ENCODE data around the gene ACTR2. TPM values are rescaled to one million over a fixed set of nuclear protein-coding genes. Genes with fewer than 3 reads are reported as not detected.
"Not testable (repeated sequence)": the region's sequence is repeated elsewhere in the genome, so short reads cannot be mapped to it uniquely, and the experiment has no call there.

Gene ACTR2
- polyA plus RNA-seq, 1 experiment = 57.9 TPM

GRCh38 chr2:65314801-65315441, 87.3 kb downstream of the ACTR2 start:
- TF ChIP-seq, protein P1, sequence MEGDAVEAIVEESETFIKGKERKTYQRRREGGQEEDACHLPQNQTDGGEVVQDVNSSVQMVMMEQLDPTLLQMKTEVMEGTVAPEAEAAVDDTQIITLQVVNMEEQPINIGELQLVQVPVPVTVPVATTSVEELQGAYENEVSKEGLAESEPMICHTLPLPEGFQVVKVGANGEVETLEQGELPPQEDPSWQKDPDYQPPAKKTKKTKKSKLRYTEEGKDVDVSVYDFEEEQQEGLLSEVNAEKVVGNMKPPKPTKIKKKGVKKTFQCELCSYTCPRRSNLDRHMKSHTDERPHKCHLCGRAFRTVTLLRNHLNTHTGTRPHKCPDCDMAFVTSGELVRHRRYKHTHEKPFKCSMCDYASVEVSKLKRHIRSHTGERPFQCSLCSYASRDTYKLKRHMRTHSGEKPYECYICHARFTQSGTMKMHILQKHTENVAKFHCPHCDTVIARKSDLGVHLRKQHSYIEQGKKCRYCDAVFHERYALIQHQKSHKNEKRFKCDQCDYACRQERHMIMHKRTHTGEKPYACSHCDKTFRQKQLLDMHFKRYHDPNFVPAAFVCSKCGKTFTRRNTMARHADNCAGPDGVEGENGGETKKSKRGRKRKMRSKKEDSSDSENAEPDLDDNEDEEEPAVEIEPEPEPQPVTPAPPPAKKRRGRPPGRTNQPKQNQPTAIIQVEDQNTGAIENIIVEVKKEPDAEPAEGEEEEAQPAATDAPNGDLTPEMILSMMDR (IDR thresholded peaks at IDR 0.05; ENCODE audit: insufficient read depth, low read depth, low read length) = no peak
- POLR2A ChIA-PET = no interaction called here
- no peak for DNase-seq (ENCODE audit: low read depth)
- no peaks in the 10 kb centered on the region for H3K27me3 ChIP-seq (ENCODE audit: control insufficient read depth, insufficient read depth, low read length)
- H3K36me3 ChIP-seq (ENCODE audit: control insufficient read depth, insufficient read depth, low read length) = peaks cover 28% of the 10 kb centered on the region
- no peak overlapping the region for H3K4me3 ChIP-seq (ENCODE audit: low read depth, low read length)
- CTCF ChIA-PET = no interaction called here

DNA sequence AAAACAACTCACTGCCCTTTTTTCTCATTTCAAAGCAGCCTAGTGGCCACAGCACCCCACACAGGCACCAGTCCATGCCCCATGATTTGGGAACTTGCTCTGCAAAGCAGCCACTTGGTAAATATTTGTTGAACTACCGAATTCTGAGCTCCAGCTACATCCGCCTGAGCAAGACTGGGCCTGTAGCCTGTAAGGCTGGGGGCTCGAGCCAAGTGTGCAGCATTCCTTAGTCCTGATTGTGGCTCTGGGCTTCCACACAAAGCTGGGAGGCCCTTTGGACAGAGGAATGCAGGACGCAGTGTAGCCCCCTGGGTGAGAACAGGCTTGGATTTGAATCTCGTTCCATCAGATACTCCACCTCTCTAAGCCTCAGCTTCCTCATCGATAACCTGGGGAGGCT, 88.4 kb downstream of the ACTR2 start:
- TF ChIP-seq, protein P1 (IDR thresholded peaks at IDR 0.05; ENCODE audit: insufficient read depth, low read depth, low read length) = no peak
- Histone ChIP-seq H3K4me3 (ENCODE audit: low read depth, low read length) (no peak overlapping the region), H3K27me3 (ENCODE audit: control insufficient read depth, insufficient read depth, low read length) (no peaks in the 10 kb centered on the region), H3K36me3 (ENCODE audit: control insufficient read depth, insufficient read depth, low read length) (peaks cover 26% of the 10 kb centered on the region)
- CTCF ChIA-PET = no interaction called here
- no peak for DNase-seq (ENCODE audit: low read depth)
- POLR2A ChIA-PET = no interaction called here

GRCh38 chr2:65317351-65317750, 89.7 kb downstream of the ACTR2 start:
- CTCF ChIA-PET; H3K4me3 ChIP-seq (ENCODE audit: low read depth, low read length); H3K27me3 ChIP-seq (ENCODE audit: control insufficient read depth, insufficient read depth, low read length); POLR2A ChIA-PET; DNase-seq (ENCODE audit: low read depth): not testable (repeated sequence)
- peaks cover 24% of the 10 kb centered on the region for H3K36me3 ChIP-seq (ENCODE audit: control insufficient read depth, insufficient read depth, low read length)

- ChIA-PET CTCF (no interaction called here), POLR2A (no interaction called here)
- DNase-seq (ENCODE audit: low read depth) = no peak
- Histone ChIP-seq H3K27me3 (ENCODE audit: control insufficient read depth, insufficient read depth, low read length) (no peaks in the 10 kb centered on the region), H3K4me3 (ENCODE audit: low read depth, low read length) (no peak overlapping the region), H3K36me3 (ENCODE audit: control insufficient read depth, insufficient read depth, low read length) (peaks cover 24% of the 10 kb centered on the region)
- TF ChIP-seq, protein P1 (IDR thresholded peaks at IDR 0.05; ENCODE audit: insufficient read depth, low read depth, low read length) = no peak
Observed at GRCh38 chr2:65317841-65318240, 90.2 kb downstream of the ACTR2 start.

GRCh38 chr2:65319072-65319673, 91.5 kb downstream of the ACTR2 start:
- no peak overlapping the region for H3K4me3 ChIP-seq (ENCODE audit: low read depth, low read length)
- ChIA-PET CTCF (interaction anchor here (1.1 to 1.8 kb wide), 2 partner anchors 22 to 40 kb away, joined by 3 to 7 read pairs; no protein-coding TSS in a partner anchor), POLR2A (no interaction called here)
- no peaks in the 10 kb centered on the region for H3K27me3 ChIP-seq (ENCODE audit: control insufficient read depth, insufficient read depth, low read length)
- H3K36me3 ChIP-seq (ENCODE audit: control insufficient read depth, insufficient read depth, low read length) = peaks cover 17% of the 10 kb centered on the region
- no peak for DNase-seq (ENCODE audit: low read depth)
- TF ChIP-seq, protein P1 (IDR thresholded peaks at IDR 0.05; ENCODE audit: insufficient read depth, low read depth, low read length) = no peak

DNA sequence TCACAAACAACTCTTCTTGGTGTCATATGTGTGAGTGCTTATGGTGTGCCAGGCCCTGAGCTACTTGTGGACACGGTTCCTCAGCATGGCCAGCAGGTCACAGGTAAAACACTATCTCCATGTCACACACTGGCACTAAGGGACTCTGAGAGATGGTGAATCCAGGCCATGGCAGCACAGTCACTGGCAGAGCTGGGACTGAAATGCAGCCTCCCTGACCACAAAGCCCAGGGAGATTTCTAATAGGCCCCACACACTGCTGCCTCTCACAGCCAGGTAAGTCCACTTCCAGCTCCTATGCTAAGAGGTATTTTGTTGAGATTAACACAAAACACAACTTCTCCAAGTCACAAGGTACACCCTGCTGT, 92.0 kb downstream of the ACTR2 start:
- ChIA-PET POLR2A (no interaction called here), CTCF (interaction anchor here (1.1 to 3.7 kb wide), 8 partner anchors 9 to 116 kb away, joined by 3 to 19 read pairs (median 5); no protein-coding TSS in a partner anchor)
- H3K27me3 ChIP-seq (ENCODE audit: control insufficient read depth, insufficient read depth, low read length) = no peaks in the 10 kb centered on the region
- no peak overlapping the region for H3K4me3 ChIP-seq (ENCODE audit: low read depth, low read length)
- DNase-seq (ENCODE audit: low read depth) = no peak
- H3K36me3 ChIP-seq (ENCODE audit: control insufficient read depth, insufficient read depth, low read length) = peaks cover 16% of the 10 kb centered on the region
- TF ChIP-seq, protein P1 (IDR thresholded peaks at IDR 0.05; ENCODE audit: insufficient read depth, low read depth, low read length) = no peak

Measured in BJ (cell line).